ENCODE data around the gene CUX1.

The CUX1 gene

DNA sequence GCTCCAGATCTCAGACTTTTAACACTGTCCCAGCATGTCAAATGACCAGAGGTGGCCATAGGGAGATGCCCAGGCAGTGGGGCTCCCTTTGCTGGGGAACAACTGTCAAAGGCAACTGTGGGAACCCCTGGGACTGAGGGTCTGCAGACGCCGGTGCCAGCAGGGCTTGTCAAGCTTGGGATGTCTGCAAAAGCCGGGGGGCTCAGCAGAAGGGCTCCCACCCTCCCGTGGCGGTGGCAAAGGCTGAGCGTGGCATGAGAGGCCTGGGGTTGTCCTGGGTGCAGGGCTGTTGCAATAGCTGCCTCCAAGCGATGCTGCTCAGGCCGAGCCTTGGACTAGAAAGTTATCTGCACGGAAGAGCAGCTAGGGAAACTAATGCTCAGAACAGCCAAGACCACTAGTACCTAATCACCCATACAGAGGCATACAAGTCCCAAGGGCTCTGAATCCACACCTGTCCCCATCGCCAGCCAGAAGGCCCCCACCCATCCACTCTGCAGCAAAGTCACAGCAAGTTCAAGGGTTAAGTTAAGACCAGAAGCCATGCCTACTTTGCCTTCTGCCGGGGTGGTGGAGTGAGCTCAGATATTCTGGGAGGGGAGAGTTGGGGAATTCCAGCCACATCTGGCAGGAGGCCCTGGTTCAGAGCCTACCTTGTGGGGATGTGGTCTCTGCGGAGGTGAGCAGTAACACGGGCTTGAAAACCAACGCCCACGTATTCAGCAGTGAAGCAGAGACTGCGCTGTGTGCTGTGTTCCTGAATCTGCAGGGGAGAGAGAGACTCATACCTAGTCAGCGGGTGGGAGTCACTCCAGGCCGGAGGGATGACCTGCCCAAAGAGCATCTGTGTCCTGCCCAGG, 473.9 kb downstream of the CUX1 start:
- TF ChIP-seq TAF1 (IDR thresholded peaks at IDR 0.05; ENCODE audit: low read depth, low read length) (no peak), SPI1 (IDR thresholded peaks at IDR 0.05; ENCODE audit: low read depth, low read length) (peak; percentile 18; the same call in 1 of the 2 replicates)
- FAIRE-seq (peak; percentile 99), DNase-seq (ENCODE audit: insufficient read length, low spot score) (peak; percentile 74)

DNA sequence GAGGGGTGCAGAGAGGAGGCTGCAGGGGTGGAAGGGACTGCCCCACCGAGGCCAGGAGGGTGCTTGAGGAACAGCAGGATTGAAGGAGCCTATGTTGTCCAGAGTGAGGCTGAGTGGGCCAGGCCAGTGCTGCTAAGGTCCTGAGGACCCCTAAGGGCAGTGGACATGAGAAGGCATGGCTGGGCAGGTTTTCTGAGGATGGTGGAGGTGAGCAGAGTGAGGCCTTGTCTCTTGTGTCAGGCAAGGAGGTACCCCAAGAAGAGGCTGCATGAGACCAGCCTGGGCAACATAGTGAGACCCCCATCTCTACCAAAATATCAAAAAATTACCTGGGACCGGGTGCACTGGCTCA, 474.5 kb downstream of the CUX1 start:
- TF ChIP-seq TAF1 (IDR thresholded peaks at IDR 0.05; ENCODE audit: low read depth, low read length) (no peak), POLR2AphosphoS5 (IDR thresholded peaks at IDR 0.05; ENCODE audit: low read depth, low read length) (no peak)
- FAIRE-seq: no peak
- no peak for DNase-seq (ENCODE audit: insufficient read length, low spot score)

DNA sequence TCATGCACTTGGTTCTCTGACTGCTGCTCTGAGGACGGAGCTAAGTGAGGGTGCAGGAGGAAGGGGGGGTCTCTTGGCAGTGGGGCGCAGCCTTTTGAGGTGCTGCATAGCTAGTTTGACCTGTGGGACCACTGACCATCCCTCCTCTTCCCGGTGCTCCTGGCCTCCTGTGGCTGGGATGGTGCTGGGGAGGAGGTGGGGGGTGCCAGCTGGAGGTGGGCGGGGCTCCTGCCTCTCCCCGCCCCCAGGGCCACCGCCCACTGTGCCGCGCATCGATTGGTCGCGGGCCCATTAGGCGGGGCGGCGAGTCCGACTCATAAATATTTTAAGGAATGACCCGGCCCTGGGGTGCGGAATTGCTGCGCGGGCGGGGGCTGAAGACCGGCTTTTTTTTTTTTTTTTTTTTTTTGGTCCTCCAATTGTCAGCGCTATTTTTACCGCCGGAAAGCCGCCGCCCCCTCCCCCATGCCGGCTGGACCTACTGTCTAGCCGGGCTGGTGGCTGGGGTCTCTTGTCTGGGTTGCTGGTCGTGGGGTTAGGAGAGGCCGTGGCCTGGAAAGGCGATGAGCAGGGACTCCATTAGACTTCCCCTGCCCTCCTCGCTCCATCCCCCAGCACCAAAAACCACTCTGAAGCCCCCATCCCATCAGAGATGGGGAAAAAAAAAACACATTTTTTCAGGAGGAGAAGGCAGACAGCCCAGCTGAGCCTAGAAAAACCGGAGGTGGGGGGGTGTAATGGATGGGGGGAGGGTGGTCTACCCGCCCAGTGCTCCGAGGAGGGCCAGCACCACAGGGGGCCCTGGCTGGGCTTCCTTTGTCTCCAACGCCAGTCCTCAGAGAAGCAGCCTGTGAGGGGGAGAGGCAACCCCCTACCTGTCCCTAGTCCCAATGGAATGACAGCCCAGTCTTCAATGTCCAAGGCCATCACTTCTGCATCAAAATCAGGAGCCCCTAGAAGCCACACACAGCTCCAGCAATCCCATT, 475.7 kb downstream of the CUX1 start:
- DNase-seq (ENCODE audit: insufficient read length, low spot score) (no peak), FAIRE-seq (no peak)
- TF ChIP-seq TAF1 (IDR thresholded peaks at IDR 0.05; ENCODE audit: low read depth, low read length) (no peak), PAX5 (IDR thresholded peaks at IDR 0.05; ENCODE audit: insufficient read depth, low read length, severe bottlenecking) (no peak), POLR2A (IDR thresholded peaks at IDR 0.05; ENCODE audit: low read depth, low read length) (no peak)

DNA sequence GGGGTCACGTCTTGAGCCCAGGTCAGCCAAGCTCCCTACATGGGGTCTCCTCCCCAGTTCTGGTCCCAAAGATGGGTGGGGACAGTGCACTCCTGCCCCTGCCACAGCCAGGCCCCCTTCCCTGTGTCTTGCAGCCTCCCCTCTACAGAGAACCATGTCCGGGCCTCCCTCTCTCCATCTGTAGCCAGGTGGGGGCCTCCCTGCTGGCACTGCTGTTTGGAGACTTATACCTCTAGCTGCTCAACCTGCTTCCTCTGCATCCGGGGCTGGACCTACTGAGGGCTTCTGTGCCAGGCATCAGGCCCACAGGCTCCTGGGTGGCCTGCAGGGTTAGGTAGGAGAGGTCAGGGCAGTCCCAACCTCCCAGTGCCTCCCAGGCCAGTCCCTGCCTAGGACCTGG, 477.2 kb downstream of the CUX1 start:
- FAIRE-seq: no peak

DNA sequence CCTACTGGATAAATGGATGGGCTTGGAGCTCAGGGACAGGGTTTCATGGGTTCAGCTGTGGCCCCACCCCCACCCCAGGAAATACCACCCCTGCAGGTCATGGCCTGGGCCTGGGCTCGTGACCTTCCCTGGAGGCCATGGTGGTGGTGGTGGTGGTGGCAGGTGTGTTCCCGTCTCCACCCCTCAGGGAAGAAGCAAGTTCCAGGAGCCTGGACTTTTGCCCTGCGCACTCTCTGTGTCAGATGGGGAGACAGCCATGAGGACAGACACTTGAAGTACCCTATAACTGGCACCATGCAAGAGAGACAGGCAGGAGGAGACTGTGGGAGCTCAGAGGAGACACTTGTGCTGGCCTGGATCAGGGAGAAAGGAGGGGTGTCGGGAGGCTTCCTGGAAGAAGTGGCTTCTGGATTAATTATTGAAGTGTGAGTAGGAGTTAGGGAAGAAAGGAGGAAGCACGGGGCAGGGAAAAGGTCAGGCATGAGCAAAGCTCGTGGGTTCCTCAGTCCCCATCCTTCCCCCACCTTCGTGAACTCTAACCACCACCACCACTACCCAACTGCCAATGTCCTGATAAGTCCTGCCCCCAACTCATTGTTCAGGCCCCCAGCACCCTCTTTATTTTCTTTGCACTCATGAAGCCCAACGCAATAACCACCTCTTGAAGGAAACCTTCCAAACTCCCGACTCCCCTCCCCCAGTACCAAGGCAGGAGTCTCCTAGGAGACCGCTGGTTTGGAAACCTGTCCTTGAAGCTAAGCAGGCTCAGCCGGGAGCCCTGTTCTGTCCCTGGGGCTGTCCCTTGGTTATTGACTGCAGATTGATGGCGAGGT, 478.1 kb downstream of the CUX1 start:
- FAIRE-seq (no peak), DNase-seq (ENCODE audit: insufficient read length, low spot score) (no peak)
- TF ChIP-seq TAF1 (IDR thresholded peaks at IDR 0.05; ENCODE audit: low read depth, low read length): no peak
- TF ChIP-seq PAX5 (IDR thresholded peaks at IDR 0.05; ENCODE audit: insufficient read depth, low read length, severe bottlenecking): no peak
- TF ChIP-seq POLR2AphosphoS5 (IDR thresholded peaks at IDR 0.05; ENCODE audit: low read depth, low read length): no peak
- TF ChIP-seq POLR2A (IDR thresholded peaks at IDR 0.05; ENCODE audit: low read depth, low read length): no peak
- no peak for TF ChIP-seq POU2F2 (IDR thresholded peaks at IDR 0.05; ENCODE audit: low read depth, low read length)
- TF ChIP-seq SPI1 (IDR thresholded peaks at IDR 0.05; ENCODE audit: low read depth, low read length): no peak

More for the DNA sequence above, 477.2 kb downstream of the CUX1 start:
- TF ChIP-seq PAX5 (IDR thresholded peaks at IDR 0.05; ENCODE audit: insufficient read depth, low read length, severe bottlenecking) (no peak), TAF1 (IDR thresholded peaks at IDR 0.05; ENCODE audit: low read depth, low read length) (no peak), SPI1 (IDR thresholded peaks at IDR 0.05; ENCODE audit: low read depth, low read length) (no peak), POLR2A (IDR thresholded peaks at IDR 0.05; ENCODE audit: low read depth, low read length) (no peak), POU2F2 (IDR thresholded peaks at IDR 0.05; ENCODE audit: low read depth, low read length) (no peak), POLR2AphosphoS5 (IDR thresholded peaks at IDR 0.05; ENCODE audit: low read depth, low read length) (no peak)
- no peak for DNase-seq (ENCODE audit: insufficient read length, low spot score)

DNA sequence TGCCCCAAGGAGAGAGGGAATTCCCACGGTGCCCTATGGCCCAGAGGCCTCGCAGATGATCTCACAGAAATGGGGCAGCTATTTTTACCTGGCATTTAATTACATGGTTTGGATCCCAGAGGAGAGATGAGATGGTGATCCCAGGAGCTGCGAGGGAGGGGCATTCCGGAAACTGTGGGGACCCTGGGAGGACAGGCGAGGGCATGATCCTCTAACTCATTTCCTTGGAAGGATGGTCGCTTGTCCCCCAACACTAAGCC, 478.7 kb downstream of the CUX1 start:
- no peak for TF ChIP-seq PAX5 (IDR thresholded peaks at IDR 0.05; ENCODE audit: insufficient read depth, low read length, severe bottlenecking)
- TF ChIP-seq TAF1 (IDR thresholded peaks at IDR 0.05; ENCODE audit: low read depth, low read length): no peak
- TF ChIP-seq POLR2A (IDR thresholded peaks at IDR 0.05; ENCODE audit: low read depth, low read length): no peak
- TF ChIP-seq POU2F2 (IDR thresholded peaks at IDR 0.05; ENCODE audit: low read depth, low read length): no peak
- TF ChIP-seq POLR2AphosphoS5 (IDR thresholded peaks at IDR 0.05; ENCODE audit: low read depth, low read length): no peak
- no peak for TF ChIP-seq SPI1 (IDR thresholded peaks at IDR 0.05; ENCODE audit: low read depth, low read length)
- peak; percentile 9 for FAIRE-seq
- DNase-seq (ENCODE audit: insufficient read length, low spot score): no peak

DNA sequence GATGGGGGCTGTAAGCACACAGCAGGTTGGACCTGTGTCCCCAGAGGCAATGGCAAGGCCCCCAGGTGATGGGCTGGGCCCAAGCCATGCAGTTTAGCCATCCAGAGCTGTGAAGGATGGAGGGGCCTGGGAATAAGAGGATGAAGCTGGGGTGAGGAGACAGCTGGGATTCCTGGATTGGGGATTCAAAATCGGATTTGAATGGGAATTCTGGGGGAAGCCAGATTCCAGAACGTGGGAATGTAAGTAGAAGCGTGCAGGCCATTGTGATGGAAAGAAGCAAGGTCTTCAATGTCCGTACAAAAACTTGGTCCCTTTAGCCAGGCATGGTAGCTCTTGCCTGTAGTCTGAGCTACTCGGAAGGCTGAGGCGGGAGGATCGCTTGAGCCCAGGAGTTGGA, 479.1 kb downstream of the CUX1 start:
- TF ChIP-seq POU2F2 (IDR thresholded peaks at IDR 0.05; ENCODE audit: low read depth, low read length): no peak
- TF ChIP-seq SPI1 (IDR thresholded peaks at IDR 0.05; ENCODE audit: low read depth, low read length): no peak
- TF ChIP-seq PAX5 (IDR thresholded peaks at IDR 0.05; ENCODE audit: insufficient read depth, low read length, severe bottlenecking): no peak
- no peak for TF ChIP-seq POLR2AphosphoS5 (IDR thresholded peaks at IDR 0.05; ENCODE audit: low read depth, low read length)
- TF ChIP-seq POLR2A (IDR thresholded peaks at IDR 0.05; ENCODE audit: low read depth, low read length): no peak
- TF ChIP-seq TAF1 (IDR thresholded peaks at IDR 0.05; ENCODE audit: low read depth, low read length): no peak
- FAIRE-seq (no peak), DNase-seq (ENCODE audit: insufficient read length, low spot score) (no peak)

DNA sequence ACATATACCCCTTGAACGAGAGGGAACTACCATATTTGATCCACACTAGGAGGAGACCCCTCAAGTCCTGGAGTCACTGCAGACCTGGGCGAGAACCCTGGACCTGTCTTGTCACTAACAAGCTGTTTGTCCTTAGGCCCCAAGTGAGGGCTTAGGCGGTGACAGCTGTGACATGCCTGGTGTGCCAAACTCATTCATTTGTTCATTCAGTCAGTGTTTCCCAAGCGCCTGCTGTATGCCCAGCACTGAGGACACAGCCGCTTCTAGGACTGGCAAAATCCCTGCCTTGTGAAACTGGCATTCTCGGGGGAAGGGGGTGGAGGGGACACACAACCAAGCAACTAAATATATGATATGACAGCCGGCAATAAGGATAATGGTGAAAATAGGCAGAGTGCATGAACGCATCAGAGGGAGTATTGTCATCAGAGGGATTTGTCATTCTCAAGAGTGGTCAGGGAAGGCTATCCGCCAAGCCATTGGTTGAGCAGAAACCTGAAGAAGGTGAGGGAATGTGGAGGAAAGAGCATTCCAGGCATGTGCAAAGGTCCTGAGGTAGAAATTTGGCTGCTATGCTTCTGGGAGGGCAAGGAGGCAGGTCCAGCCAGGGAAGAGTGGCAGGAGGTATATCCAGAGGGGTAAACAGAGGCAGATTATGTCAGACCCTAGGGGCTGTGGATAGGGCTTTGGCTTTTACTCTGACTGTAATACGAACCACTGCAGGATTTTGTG, 480.2 kb downstream of the CUX1 start:
- no peak for TF ChIP-seq POLR2A (IDR thresholded peaks at IDR 0.05; ENCODE audit: low read depth, low read length)
- no peak for TF ChIP-seq POLR2AphosphoS5 (IDR thresholded peaks at IDR 0.05; ENCODE audit: low read depth, low read length)
- no peak for TF ChIP-seq PAX5 (IDR thresholded peaks at IDR 0.05; ENCODE audit: insufficient read depth, low read length, severe bottlenecking)
- no peak for TF ChIP-seq SPI1 (IDR thresholded peaks at IDR 0.05; ENCODE audit: low read depth, low read length)
- TF ChIP-seq TAF1 (IDR thresholded peaks at IDR 0.05; ENCODE audit: low read depth, low read length): no peak
- TF ChIP-seq POU2F2 (IDR thresholded peaks at IDR 0.05; ENCODE audit: low read depth, low read length): no peak
- peak; percentile 64 for FAIRE-seq
- DNase-seq (ENCODE audit: insufficient read length, low spot score): no peak

All from GM12891 (cell line).